HL-60 (cell line): ENCODE data around the gene ZNF423.

ENCODE experiments used
- DNase-seq, 2 experiments: peaks; one replicate each; pipeline ENCODE4 v3.0.0-alpha.2; 2010 to 2020; ENCODE audit warnings: low read depth in 1 of 2, low spot score in 1 of 2
- H3K27ac ChIP-seq: fragments of 250-450 bp; sonication (Bioruptor Pico); replicated peaks from 2 replicates; pipeline ENCODE4 v1.5.1; 2020; ENCODE audit warnings: mild to moderate bottlenecking, moderate library complexity
- H3K27me3 ChIP-seq: fragments of 250-450 bp; sonication (Bioruptor Pico); 2 replicates; pipeline ENCODE4 v1.5.1; 2021; ENCODE audit warnings: mild to moderate bottlenecking, moderate library complexity; ENCODE audit not compliant: insufficient read depth, poor library complexity, severe bottlenecking
- H3K4me3 ChIP-seq: replicated peaks from 2 replicates; pipeline ENCODE4 v1.5.1; 2011; ENCODE audit warnings: mild to moderate bottlenecking, control low read depth, low read length; ENCODE audit not compliant: insufficient read depth
- GABPA ChIP-seq: IDR thresholded peaks from 2 replicates; pipeline ENCODE4 v1.6.1; 2012; ENCODE audit warnings: low read depth
- POLR2AphosphoS5 ChIP-seq: IDR thresholded peaks from 2 replicates; pipeline ENCODE4 v1.6.1; 2012; ENCODE audit warnings: low read depth
- SPI1 ChIP-seq: IDR thresholded peaks from 2 replicates; pipeline ENCODE4 v1.6.1; 2012; ENCODE audit warnings: low read depth, mild to moderate bottlenecking, borderline replicate concordance
- TF ChIP-seq, protein P1 (sequence below): IDR thresholded peaks from 2 replicates; pipeline ENCODE4 v1.6.1; 2012; ENCODE audit warnings: low read depth; ENCODE audit not compliant: insufficient replicate concordance
- TF ChIP-seq, protein P2 (sequence below): IDR thresholded peaks from one replicate; pipeline ENCODE4 v1.5.1; 2011; ENCODE audit warnings: low read length, control low read depth, inconsistent platforms; ENCODE audit not compliant: insufficient read depth

The ZNF423 gene

DNA sequence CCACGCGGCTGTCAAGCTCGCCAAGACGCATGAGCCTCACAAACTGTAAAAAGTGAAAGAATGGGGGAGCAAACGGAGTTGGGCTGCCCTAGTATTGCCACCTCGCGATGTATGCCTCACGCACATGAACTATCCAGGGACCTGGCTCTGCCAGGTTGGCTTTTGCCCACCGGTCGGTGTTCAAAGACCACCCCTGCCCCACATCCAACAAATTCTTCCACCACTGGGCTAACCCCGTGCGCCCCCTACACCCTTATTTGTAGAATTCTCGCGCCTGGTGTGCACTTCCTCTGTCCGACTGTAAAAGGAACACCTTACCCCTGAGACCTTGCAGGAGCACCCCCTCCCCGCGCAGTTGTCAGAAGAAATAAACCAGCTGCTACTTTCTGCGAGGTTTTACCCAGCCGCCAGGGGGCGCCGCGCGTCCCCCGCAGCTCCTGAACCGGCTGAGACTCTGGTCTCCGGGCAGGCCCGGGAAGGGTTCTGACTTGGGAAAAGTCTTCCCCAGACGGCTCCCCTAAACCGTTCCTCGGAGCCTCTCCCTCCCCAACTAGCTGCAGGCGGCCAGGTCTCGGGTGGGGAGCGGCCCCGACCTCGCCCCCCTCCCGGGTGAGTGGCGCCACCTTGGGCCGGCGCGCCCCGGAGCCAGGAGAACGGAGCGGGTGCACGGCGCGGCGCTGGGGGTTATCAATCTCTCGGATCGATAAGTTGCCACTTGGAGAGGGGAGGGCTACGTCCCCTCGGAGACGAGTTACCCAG lies 1.7 kb upstream of the ZNF423 start:
- no peak overlapping the region for H3K27ac ChIP-seq
- H3K27me3 ChIP-seq: peaks cover 58% of the 10 kb centered on the region
- DNase-seq: peak; percentile 38 to 49
- no peak overlapping the region for H3K4me3 ChIP-seq
- TF ChIP-seq POLR2AphosphoS5: no peak
- TF ChIP-seq, protein P1, sequence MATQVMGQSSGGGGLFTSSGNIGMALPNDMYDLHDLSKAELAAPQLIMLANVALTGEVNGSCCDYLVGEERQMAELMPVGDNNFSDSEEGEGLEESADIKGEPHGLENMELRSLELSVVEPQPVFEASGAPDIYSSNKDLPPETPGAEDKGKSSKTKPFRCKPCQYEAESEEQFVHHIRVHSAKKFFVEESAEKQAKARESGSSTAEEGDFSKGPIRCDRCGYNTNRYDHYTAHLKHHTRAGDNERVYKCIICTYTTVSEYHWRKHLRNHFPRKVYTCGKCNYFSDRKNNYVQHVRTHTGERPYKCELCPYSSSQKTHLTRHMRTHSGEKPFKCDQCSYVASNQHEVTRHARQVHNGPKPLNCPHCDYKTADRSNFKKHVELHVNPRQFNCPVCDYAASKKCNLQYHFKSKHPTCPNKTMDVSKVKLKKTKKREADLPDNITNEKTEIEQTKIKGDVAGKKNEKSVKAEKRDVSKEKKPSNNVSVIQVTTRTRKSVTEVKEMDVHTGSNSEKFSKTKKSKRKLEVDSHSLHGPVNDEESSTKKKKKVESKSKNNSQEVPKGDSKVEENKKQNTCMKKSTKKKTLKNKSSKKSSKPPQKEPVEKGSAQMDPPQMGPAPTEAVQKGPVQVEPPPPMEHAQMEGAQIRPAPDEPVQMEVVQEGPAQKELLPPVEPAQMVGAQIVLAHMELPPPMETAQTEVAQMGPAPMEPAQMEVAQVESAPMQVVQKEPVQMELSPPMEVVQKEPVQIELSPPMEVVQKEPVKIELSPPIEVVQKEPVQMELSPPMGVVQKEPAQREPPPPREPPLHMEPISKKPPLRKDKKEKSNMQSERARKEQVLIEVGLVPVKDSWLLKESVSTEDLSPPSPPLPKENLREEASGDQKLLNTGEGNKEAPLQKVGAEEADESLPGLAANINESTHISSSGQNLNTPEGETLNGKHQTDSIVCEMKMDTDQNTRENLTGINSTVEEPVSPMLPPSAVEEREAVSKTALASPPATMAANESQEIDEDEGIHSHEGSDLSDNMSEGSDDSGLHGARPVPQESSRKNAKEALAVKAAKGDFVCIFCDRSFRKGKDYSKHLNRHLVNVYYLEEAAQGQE: no peak
- TF ChIP-seq, protein P2, sequence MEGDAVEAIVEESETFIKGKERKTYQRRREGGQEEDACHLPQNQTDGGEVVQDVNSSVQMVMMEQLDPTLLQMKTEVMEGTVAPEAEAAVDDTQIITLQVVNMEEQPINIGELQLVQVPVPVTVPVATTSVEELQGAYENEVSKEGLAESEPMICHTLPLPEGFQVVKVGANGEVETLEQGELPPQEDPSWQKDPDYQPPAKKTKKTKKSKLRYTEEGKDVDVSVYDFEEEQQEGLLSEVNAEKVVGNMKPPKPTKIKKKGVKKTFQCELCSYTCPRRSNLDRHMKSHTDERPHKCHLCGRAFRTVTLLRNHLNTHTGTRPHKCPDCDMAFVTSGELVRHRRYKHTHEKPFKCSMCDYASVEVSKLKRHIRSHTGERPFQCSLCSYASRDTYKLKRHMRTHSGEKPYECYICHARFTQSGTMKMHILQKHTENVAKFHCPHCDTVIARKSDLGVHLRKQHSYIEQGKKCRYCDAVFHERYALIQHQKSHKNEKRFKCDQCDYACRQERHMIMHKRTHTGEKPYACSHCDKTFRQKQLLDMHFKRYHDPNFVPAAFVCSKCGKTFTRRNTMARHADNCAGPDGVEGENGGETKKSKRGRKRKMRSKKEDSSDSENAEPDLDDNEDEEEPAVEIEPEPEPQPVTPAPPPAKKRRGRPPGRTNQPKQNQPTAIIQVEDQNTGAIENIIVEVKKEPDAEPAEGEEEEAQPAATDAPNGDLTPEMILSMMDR: no peak
- no peak for TF ChIP-seq GABPA
- TF ChIP-seq SPI1: no peak; the same call in 1 of the 2 replicates

- Histone ChIP-seq H3K4me3 (no peak overlapping the region), H3K27me3 (peaks cover 60% of the 10 kb centered on the region), H3K27ac (no peak overlapping the region)
- peak in 1 of 2 experiments; percentile 33 for DNase-seq
- TF ChIP-seq GABPA (no peak), SPI1 (no peak), POLR2AphosphoS5 (no peak)
- TF ChIP-seq, protein P2: no peak
- TF ChIP-seq, protein P1: peak; percentile 77
These were observed 889 bp upstream of the ZNF423 start for GRCh38 chr16:49856672-49857330.

- Histone ChIP-seq H3K4me3 (peak overlapping the region; percentile 51), H3K27me3 (peaks cover 55% of the 10 kb centered on the region), H3K27ac (no peak overlapping the region)
- peak; percentile 33 to 68 for DNase-seq
- TF ChIP-seq POLR2AphosphoS5: no peak
- TF ChIP-seq SPI1: no peak
- TF ChIP-seq GABPA: no peak
These were observed 561 bp downstream of the ZNF423 start for GRCh38 chr16:49855280-49855821.

DNA sequence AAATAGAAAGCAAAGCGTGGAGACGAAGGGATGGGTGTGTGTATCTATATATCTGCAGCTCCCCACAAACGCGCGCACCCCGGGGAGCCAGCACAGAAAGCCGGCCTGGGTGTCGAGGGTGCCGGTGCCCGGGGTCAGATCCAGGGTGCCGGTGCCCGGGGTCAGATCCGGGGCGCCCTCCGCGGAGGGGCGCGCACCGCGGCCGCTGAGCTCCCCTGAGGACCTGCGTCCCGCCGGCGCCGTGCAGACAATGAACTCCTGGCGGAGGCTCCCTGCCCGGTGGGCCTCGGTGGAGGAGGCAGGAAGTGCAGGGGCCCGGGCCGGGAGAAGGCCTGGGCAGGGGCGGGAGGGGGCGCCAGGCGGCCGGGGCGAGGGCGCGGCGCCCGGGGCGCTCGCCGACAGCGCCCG lies 1.1 kb downstream of the ZNF423 start:
- no peak overlapping the region for H3K27ac ChIP-seq
- DNase-seq: no peak
- H3K27me3 ChIP-seq: peaks cover 51% of the 10 kb centered on the region
- no peak overlapping the region; the same call in 1 of the 2 replicates for H3K4me3 ChIP-seq
- TF ChIP-seq POLR2AphosphoS5 (no peak), GABPA (no peak), SPI1 (no peak)
- TF ChIP-seq, protein P1: no peak
- TF ChIP-seq, protein P2: no peak
